ENCODE results near the gene OR5B2.

The OR5B2 gene

GRCh38 chr11:58444300-58444699, 16.4 kb upstream of the OR5B2 start (continued):
- TF ChIP-seq CREB5 (CRISPR knock-in tag; IDR thresholded peaks at IDR 0.05; ENCODE audit: low read depth): no peak
- no peak for TF ChIP-seq ARNTL (CRISPR knock-in tag; IDR thresholded peaks at IDR 0.05; ENCODE audit: borderline replicate concordance, low read depth)
- TF ChIP-seq POU6F1 (CRISPR knock-in tag; IDR thresholded peaks at IDR 0.05; ENCODE audit: borderline replicate concordance, low read depth): no peak
- no peak for TF ChIP-seq CSRNP3 (CRISPR knock-in tag; IDR thresholded peaks at IDR 0.05)
- TF ChIP-seq ZFP30 (CRISPR knock-in tag; IDR thresholded peaks at IDR 0.05): no peak

- no peak for TF ChIP-seq ZNF70 (CRISPR knock-in tag; IDR thresholded peaks at IDR 0.05)
- no peak for TF ChIP-seq TCF4 (CRISPR knock-in tag; IDR thresholded peaks at IDR 0.05; ENCODE audit: borderline replicate concordance)
- TF ChIP-seq TSHZ2 (CRISPR knock-in tag; IDR thresholded peaks at IDR 0.05): no peak
- no peak for TF ChIP-seq ZFP3 (CRISPR knock-in tag; IDR thresholded peaks at IDR 0.05)
- TF ChIP-seq CREB5 (CRISPR knock-in tag; IDR thresholded peaks at IDR 0.05; ENCODE audit: low read depth): no peak
- no peak for TF ChIP-seq CSDC2 (CRISPR knock-in tag; IDR thresholded peaks at IDR 0.05)
- no peak for TF ChIP-seq GLIS3 (CRISPR knock-in tag; IDR thresholded peaks at IDR 0.05)
- TF ChIP-seq OSR1 (CRISPR knock-in tag; IDR thresholded peaks at IDR 0.05): no peak
- no peak for TF ChIP-seq CSRNP3 (CRISPR knock-in tag; IDR thresholded peaks at IDR 0.05)
- no peak for TF ChIP-seq SNAI2 (CRISPR knock-in tag; IDR thresholded peaks at IDR 0.05)
- no peak for TF ChIP-seq ISL1 (CRISPR knock-in tag; IDR thresholded peaks at IDR 0.05)
- no peak for TF ChIP-seq POU6F1 (CRISPR knock-in tag; IDR thresholded peaks at IDR 0.05; ENCODE audit: borderline replicate concordance, low read depth)
- no peak for TF ChIP-seq BACH2 (CRISPR knock-in tag; IDR thresholded peaks at IDR 0.05; ENCODE audit: borderline replicate concordance)
- no peak for TF ChIP-seq ZFP30 (CRISPR knock-in tag; IDR thresholded peaks at IDR 0.05)
- no peak for TF ChIP-seq TOX (CRISPR knock-in tag; IDR thresholded peaks at IDR 0.05; ENCODE audit: borderline replicate concordance)
- TF ChIP-seq ESRRG (CRISPR knock-in tag; IDR thresholded peaks at IDR 0.05): no peak
- ATAC-seq: no peak
Observed at GRCh38 chr11:58442136-58442535, 14.2 kb upstream of the OR5B2 start, which contains the start of gene OR5B12. OR5B12 (minus strand) TSS chr11:58442236; CDS start chr11:58440151, 2,085 bp downstream.

- TF ChIP-seq OSR1 (CRISPR knock-in tag; IDR thresholded peaks at IDR 0.05) (no peak), ESRRG (CRISPR knock-in tag; IDR thresholded peaks at IDR 0.05) (no peak), ISL1 (CRISPR knock-in tag; IDR thresholded peaks at IDR 0.05) (no peak), ZFP30 (CRISPR knock-in tag; IDR thresholded peaks at IDR 0.05) (no peak), TOX (CRISPR knock-in tag; IDR thresholded peaks at IDR 0.05; ENCODE audit: borderline replicate concordance) (no peak), CSDC2 (CRISPR knock-in tag; IDR thresholded peaks at IDR 0.05) (no peak), POU6F1 (CRISPR knock-in tag; IDR thresholded peaks at IDR 0.05; ENCODE audit: borderline replicate concordance, low read depth) (no peak), ZNF70 (CRISPR knock-in tag; IDR thresholded peaks at IDR 0.05) (no peak)
- ATAC-seq: no peak
Observed at GRCh38 chr11:58438486-58438885, 10.6 kb upstream of the OR5B2 start.
